NCI-H1092 treated with DMSO at 0.1 percent for 48 hours (cell line): ENCODE measurements around the gene B4GALT3.

Experiments used
- DNase-seq: peaks from one replicate; lab custom pipeline; 2025; lab: John Stamatoyannopoulos, UW

The B4GALT3 gene

GRCh38 chr1:161206411-161207140 is 29.3 kb upstream of the B4GALT3 start:
- no peak for DNase-seq

- DNase-seq = peak; percentile 99
These were observed 24.8 kb upstream of the B4GALT3 start, which contains the start of gene NDUFS2 for GRCh38 chr1:161201836-161202712. Gene NDUFS2 (plus strand): TSS chr1:161202367. CDS start chr1:161202386, 19 bp downstream.

DNA sequence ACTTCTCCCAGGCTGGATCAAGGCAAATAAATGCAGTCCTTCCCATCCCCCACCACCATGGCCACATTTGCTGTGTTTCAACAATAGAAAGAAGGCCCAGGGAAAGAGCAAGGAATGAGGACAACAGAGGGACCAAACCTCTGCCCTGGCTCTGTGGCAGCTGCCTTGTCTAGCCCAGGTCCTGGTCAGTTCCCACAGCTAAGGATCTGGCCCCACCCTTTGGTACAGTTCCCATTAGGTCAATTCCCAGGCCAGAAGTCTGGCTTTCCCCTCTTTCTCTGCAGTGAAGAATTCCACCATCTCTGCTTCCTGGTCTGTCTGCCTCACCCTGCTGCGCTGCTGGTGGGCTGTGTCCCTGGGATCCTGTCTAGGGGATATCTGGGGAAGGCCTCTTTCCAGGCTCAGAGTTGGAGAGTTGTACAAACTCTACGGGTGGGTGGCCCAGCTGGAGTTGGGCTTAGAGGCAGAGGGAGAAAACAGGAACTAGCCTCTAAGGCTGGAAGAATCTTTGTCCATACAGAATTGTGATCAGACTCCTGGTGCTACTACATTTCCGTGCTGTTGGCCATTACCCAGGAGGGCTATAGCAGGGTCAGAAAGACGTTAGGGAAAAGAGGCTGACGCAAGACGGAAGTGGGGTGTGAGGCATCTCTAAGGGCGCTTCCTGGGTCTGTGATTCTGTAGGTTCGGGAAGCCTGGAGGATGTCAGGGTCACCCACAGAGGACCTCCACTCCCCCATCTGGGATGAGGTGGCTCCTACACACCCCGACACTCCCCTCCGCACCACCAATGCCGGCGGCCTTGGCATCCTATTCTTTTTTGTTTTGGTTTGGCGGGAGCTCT is 23.9 kb upstream of the B4GALT3 start:
- no peak for DNase-seq

DNA sequence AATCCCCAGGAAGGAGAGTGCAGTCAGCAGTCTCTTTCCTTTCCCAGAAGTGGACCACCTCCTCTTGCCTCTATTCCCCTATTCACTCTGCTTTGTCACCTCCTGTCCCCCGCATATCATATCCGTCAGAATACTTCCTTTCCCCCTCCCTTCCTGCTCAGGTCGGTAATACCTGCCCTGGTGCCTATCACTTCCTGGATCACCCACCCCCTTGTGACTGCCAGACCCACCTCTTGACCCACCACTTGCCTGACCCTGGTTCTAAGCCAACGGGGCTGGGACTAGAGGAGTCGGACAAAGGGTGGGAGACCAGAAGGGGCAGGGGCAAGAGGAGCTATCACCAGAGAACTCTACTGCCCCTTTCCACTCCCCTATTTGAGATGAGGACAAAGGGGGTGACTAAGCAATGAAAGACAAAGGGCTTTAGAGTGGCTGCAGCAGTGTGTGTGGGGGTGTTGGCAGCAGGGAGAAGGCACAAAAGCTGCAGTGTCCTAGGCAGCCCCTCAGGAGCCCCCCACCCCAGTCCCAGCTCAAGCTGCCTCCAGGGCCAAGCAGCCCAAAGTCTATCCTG is 23.2 kb upstream of the B4GALT3 start:
- no peak for DNase-seq

DNA sequence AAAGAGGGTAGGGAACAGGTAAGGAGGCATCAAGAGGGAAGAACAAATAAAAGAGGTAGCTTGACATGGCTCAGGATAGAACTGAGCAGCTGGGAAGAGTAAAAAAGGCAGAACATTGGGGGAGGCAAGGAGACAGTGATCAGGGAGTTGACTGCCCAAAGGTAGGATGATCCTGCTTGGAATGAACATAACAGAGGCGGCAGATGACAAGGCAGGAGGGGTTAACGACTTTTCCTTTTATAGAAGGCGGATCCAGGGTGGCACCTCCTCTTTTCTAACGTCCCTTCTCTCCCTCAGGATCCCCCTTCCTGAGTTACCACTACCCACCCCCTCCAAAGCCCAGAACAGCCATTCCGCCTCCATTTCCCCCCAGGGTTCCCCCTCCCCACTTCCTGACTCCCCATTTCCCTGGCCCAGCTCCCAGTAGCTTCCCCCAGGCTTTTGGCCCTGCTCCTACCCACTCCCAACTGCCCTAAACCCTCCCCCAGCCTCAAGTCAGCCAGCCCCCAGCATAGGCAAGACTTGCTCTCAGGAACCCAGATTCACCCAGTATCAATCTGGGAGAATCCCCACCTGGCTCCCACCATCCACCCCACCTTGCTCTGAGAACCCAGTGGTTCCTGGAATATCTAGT is 22.3 kb upstream of the B4GALT3 start:
- no peak for DNase-seq

DNA sequence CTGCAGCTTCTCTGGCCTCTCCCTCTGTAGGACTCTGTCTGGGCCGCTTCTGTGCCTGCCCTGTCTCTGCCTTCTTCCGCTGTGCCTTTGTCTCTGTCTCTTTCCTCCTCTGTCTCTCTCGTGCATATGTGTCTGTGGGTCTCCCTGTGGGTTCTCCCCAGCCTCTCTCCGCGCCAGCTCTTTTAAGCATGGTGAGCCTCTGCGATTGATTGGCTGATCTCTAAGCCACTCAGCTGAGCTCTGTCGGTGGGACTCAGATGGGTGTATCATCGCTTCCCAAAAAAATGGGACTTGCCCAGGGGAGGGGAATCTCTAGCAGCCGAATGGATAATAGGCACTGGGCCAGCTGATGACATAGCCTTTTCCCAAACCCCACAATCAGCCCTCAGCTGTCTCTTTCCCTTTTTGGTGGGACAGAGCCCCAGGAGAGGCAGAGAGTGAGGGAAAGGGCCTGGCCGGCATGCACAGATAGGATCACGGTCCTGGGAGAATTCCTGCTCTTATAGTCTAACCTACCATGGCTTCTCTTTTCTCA is 21.7 kb upstream of the B4GALT3 start, which contains the start of gene ADAMTS4:
TSS of gene ADAMTS4 (minus strand) at position 158 of the 535 bp plus-strand sequence. CDS start 427 bp downstream, outside the sequence.
- DNase-seq = no peak

DNA sequence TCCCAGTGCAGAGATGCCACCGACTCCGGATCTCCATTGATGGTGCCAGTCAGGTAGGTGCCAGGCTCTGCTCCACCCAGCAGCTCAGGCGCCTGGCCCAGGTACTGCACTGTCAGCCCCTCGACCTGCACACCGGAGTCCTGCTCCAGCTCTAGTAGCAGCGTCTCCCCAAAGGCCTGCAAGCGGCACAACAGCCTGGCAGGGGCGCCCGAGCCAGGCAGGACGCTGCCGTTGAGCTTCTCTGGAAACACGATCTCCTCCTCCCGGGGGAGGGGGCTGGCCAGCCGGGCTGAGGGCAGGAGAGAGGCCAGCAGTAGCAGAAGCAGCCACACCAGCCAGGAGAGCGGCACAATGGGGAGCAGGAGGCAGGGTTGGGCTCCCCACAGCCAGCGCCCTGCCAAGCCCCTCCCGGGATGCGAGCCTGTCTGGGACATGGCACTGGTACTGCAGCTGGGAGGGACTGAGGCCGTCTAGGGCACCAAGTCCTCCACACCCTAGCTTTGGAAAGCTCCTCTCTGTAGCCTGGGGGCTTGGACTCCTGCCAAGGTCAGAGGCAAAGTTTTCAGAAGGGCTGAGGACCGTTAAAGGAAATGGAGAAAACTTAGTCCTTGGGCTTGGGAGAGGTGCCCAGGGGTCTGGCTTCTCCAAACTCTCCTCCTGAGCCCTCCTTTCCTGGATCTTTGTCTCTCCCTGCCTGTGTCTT is 21.0 kb upstream of the B4GALT3 start:
- DNase-seq = peak; percentile 46

DNA sequence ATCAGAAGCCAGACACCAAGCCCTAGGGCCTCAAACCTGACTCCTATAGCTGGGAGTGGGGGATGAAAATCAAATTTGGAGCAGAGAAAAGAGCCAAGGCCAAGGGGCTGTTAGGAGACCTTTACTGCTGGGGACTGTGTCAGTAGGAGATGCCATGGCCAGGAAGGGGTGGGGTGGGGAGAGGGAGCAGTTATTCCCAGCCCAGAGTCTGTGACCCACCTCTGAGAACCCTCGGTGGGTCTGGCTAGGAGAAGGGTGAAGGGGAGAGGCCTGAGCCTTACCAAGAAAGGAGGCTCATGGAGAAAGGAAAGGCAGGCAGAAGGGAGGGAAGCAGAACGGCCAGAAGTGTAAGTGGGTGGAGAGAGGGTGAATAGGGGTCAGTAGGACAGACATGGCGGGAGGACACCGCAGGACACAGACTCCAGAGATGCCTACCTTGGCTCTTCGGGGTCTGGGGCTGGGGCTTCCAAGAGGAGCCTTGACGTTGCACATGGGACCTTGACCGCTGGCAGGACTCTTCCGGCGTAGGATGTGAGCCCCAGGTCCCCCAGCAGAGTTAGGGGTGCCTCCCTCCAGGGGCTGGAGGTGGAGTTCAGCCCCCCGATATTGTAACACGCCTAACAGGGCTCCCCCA is 20.4 kb upstream of the B4GALT3 start:
- no peak for DNase-seq

DNA sequence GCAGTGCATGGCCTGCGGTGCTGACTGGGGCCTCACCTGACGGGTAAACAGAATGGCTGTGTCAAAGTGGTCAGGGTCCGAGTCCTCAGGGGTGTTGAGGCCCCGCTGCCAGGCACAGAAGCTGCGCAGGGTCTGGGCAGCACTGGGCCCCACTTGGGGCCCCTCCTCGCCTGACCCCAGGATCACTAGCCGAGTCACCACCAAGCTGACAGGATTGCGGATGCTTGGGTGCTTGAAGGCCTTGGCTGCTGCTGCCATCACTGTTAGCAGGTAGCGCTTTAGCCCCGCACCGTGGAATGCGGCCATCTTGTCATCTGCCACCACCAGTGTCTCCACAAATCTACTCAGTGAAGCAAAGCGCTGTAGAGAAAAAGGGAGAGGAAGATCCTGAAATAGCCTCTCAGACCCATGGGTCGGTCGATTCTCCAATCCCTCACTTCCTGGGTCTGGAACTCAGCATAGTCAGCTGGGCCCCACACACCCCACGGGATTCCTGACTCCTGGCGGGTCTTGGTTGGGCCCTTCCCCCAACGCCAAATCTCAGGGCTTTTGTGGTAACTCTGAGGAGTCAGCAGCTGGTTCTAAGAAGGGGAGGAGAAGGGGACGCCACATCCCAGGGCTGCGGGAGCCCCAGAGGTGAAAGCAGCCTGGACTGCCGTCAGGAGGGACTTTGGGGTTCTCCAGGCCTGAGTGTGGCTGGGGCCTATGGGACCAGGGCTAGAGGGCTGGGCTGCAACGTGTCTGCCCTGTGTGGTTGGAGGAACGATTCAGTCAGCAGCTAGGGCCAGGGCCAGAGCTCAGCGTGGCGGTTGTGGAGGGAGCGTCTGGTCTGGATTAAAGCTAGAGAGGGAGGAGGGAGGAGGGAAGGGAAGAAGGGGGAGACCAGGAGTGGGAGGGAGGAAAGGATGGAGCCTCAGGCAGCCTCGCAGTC is 19.5 kb upstream of the B4GALT3 start:
- DNase-seq = no peak

DNA sequence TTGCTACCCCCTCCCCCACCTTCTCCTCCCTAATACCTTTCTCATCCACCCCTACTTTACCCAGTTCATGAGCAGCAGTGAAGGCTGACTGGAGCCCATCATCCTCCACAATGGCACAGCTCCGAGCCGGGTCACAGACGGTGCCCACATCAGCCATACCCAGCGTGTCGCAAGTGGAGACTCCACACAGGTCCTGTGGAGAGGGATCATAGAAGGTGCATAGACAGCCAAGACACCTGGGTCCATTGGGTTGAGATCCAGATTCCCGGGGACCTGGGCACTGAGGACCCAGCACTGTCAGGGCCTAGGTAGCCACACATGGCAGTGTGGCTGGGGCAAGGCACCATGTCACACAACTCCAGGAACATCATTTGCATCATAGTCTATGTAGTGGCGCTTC is 18.8 kb upstream of the B4GALT3 start:
- no peak for DNase-seq

DNA sequence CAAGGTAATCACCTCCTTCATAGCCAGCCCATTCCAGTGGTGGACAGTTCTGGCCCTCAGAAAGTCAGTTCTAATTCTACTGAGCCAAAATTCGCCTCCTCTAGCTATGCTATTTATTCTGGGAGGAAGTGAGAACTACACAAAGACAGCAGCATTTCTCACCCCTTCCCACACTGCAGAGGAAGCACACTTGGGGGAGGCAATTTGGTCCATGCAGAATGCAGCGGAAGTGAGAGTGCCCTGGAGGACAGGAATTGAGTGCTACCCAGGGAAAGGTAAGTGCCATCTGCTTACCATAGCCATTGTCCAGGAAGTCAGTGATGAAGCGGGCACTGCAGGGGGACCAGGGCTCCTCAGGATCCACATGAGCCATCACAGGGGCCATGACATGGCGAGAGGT is 17.9 kb upstream of the B4GALT3 start:
- no peak for DNase-seq

DNA sequence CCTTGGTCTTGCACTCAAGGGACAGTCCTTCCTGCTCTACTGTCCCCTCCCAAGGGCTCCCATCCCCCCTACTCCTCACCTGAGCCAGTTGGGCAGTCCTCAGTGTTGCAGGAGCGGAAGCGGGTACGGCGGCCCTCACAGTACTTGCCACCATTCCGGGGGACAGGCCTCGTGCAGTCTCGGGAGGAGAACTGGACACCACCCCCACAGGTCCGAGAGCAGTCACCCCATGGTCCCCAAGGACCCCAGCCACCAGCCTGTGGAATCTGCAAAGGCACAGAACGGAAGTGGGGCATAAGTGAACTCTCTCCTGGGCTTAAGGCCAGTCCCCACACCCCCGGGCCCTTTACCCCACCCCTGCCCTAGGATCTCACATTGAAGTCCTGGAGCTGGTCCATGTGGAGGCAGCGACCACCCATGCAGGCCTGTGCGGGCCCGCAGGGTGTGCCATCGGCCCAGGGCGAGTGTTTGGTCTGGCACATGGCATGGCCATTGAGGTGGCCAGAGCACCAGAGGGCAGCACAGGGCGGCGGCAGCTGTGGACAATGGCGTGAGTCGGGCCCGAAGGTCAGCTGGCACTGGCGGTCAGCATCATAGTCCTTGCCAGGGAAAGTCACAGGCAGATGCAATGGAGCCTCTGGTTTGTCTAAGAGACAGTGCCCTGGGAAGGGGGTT is 16.4 kb upstream of the B4GALT3 start:
- DNase-seq = no peak

GRCh38 chr1:161192476-161193465 is 15.5 kb upstream of the B4GALT3 start:
- peak; percentile 57 for DNase-seq

GRCh38 chr1:161191971-161192370 is 14.7 kb upstream of the B4GALT3 start:
- no peak for DNase-seq

- no peak for DNase-seq
These were observed 13.7 kb upstream of the B4GALT3 start for GRCh38 chr1:161190962-161191521.

DNA sequence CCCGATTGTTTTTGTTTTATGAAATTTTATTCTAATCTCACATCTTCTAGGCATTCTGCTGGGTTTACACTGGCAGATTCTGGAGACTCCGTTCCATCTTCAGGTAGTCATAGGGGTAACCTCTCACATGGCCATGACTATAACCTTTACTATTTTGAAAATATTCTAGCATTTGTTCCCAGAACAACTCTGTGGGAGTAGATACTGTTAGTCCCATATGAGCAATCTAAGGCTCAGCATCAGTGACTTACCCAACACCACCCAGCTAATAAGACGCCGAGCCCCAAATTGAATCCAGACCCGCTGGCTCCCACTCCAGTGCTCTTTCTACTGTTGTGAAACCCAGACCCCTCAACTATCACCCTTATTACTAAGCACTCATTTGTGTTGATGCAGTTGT is 11.7 kb upstream of the B4GALT3 start:
- DNase-seq = no peak

DNA sequence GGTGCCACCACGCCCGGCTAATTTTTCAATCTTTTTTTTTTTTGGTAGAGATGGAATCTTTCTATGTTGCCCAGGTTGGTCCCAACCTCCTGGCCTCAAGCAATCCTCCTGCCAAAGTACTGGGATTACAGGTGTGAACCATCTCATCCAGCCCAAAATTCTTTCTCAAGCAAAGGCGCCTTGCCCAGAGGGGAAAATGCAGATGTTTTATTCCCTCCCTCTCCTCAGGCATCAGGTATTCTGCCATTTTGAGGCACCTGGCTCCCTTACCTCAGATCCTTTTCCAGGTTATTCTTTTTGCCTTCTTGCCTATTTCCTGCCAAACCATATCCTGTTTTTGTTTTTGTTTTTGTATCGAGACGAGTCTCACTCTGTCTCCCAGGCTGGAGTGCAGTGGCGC is 11.1 kb upstream of the B4GALT3 start:
- no peak for DNase-seq
